HG02759 (cell line): Measurements from ENCODE around the gene MS4A10.
"Not testable (repeated sequence)": the region's sequence is repeated elsewhere in the genome, so short reads cannot be mapped to it uniquely, and the experiment has no call there.

Experiments
- ATAC-seq: cut with Tn5 transposase; IDR thresholded peaks from one replicate; pipeline ENCODE4 v1.9.1; 2021; ENCODE audit warnings: mild to moderate bottlenecking, moderate library complexity; ENCODE audit not compliant: unreplicated experiment

The MS4A10 gene

DNA sequence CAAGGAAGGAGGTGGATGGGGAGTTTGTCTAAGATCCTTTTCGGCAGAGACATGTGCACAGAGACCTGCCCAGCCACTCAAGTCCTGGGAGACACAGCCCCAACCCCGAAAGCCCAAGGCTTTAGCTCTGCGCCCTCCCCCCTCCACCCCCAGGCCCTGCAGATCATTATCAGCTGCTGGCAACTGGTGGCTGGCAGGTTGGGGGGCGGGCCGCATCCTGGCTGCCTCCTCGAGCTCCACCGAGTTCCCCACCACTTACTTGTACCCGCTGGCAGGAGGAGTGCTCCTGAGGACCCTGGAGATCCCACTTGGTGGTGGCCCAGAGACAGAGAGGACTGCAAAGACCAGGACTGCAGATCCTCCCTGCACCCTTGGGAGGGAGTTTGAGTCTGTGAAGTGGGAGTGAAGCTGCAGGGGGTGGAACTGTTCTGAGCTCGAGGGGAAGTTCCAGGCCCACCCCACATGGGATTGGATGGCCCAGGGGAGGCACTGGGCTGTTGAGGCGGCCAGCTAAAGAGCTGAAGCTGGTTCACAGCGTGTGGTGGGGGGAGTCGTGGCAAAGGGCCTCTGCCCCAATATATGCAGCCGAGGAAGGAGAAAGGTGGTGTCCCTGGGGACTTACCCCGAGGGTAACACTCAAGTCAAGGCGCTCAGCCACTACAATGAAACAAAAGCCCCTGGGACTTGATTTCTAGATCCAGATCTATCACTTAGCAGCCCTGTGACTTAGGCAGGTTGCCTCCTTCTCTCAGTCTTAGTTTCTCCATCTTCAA is 36.9 kb downstream of the MS4A10 start:
- ATAC-seq, result no peak

DNA sequence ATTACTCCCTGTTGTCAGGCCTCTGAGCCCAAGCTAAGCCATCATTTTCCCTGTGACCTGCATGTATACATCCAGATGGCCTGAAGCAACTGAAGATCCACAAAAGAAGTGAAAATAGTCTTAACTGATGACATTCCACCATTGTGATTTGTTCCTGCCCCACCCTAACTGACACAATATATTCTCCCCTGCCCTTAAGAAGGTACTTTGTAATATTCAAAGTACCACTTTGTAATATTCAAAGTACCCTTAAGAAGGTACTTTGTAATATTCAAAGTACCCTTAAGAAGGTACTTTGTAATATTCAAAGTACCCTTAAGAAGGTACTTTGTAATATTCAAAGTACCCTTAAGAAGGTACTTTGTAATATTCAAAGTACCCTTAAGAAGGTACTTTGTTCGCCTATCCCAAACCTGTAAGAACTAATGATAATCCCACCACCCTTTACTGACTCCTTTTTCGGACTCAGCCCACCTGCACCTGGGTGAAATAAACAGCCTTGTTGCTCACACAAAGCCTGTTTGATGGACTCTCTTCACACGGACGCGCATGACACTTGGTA is 38.7 kb downstream of the MS4A10 start:
- ATAC-seq, result not testable (repeated sequence)

DNA sequence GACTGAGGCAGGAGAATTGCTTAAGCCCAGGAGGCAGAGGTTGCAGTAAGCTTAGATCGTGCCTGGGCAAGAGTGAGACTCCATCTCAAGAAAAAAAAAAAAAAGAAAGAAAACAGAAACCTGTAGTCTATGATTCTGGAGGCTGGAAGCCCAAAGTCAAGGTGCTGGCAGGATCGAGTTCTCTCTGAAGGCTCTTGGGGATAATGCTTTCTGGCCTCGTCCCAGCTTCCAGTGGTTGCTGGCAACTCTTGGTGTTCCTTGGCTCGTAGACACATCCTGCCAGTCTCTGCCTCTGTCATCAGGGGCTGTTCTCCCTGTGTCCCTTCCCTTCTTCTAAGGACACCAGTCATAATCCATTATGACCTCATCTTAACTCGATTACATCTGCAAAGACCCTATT is 40.0 kb downstream of the MS4A10 start:
- no peak for ATAC-seq

DNA sequence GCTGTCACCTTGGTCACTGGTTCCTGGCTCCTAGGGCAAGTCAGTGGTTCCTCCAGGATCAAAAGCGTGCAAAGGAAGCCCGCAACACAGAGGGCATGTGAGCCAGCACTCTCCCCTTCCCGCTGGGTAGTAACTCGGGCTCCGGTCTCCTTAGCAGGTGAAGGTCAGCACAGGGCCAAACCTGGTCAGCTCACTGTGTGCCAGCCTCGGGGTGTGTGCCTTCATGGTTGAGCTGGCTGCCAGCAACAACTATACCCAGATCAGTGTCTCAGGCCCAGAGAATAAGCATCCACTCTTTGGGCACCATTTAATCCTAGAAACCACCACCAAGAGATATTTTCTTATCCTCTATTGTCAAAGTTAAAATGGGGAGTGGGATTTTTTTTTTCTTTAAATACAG is 40.7 kb downstream of the MS4A10 start:
- no peak for ATAC-seq

DNA sequence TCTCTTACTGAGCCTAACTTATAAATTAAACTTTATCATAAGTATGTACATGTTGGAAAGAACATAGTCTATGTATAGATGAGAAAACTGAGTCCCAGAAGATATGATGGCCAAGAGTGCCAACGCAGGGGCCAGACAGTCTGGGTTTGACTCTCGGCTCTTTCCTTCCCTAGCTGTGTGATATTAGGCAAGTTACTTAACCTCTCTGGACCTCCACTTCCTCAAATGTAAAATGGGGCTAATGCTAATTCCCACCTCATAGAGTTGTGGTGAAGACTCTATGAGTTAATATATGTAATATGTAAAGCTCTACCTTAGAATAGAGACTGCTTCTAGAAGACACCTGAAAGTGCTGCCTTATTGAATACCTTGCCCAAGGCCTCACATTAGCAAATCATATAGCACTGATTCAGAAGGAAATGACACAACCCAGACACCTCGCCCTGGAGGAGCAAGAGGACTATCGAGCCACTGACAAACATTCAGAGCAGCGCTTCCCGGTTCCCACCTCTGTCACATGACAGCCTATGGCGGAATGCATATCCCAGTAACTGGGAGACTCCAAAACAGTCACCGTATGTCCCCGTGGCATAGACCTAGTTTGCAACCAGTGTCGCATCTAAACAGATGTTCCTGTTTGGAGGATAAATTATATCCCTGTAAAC is 45.5 kb downstream of the MS4A10 start:
- peak; percentile 51 for ATAC-seq

DNA sequence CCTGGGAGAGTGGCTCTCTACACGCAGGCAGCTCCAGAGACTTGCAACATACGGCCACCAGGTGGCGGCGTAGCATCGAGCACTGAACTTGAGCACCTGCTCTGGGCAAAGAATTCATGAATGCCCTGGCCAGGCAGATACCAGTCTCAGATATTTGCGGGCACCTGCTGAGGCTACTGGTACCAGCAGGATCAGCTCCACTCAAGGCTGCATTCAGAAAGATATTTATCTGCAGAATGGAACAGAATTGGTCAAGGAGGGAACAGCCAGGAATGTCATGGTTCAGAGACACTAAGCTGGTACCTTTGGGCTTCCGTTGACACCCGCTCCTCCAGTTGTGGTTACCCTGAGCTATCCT is 46.0 kb downstream of the MS4A10 start:
- ATAC-seq, result peak; percentile 82

DNA sequence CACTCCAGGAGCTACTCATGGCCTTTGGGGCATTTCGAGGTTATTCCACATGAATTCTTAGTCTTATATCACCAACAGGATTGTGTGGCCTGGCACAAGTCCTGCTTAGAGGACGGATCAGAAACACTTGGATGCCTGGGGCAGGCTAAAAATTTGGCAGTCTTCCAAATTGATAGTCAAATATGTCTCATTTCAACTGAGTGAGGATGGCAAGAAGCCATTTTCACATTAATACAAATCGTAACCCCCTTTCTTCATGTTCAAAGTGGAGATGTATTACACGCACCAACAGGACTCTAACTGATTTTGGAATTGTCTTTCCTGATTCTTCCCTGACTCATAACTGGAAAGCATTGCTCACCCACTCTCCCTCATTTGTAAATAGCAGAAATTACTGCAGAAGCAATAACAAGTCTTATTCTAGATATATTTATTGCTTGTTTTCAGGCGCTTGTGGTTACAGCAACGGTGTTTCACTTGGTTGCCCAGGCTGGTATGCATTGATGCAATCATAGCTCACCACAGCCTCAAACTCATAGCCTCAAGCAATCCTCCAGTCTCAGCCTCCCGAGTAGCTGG is 46.5 kb downstream of the MS4A10 start:
- no peak for ATAC-seq

DNA sequence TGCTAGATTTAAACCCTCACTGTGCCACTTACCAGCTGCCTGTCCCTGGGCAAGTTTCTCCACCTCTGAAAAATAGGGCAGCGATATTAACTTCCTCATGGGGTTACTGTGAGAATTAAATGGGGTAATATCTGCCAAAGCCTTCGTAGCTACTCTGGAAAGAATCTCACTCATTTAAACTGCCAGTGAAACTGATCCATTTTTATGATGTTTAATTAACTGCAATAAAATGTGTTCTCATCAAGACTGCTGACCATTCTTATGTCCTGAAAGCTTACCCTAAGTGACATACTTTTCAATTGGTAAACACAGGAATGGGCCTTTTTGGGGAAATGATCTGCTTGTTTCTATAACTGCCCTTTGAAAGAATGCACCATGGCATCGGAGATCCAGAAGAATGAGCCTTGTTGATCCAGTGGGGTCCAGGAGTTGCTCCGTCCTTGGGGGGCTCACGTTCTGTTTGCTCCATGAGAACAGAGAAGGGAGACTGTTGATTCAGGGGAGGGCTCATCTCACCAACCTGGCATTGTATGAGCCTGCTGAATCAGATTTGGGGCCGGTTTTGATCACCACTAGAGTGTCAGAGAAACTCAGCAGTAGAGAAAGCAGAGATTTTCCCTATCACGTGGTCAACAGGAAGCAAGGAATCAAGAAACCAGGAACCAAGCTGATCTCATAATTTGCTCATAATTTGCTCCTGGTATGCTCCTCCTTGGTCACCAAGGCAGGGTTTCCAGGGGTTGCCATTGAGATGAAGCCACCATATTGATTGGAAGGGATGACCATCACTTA is 49.8 kb downstream of the MS4A10 start:
- ATAC-seq, result no peak

DNA sequence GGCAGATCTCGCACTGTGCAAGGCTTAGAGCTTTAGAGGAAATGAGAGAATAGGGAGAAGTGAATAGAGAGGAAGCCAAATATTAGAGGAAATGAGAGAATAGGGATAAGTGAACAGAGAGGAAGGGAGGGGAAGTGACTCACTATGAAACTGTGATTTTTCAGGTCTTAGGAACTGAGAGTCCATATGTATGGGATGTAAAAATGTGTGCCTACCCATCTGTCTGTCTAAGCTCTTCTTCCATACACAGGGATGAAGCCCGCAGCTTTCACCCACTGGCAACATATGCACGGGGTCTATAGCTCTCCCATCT is 50.4 kb downstream of the MS4A10 start:
- no peak for ATAC-seq

DNA sequence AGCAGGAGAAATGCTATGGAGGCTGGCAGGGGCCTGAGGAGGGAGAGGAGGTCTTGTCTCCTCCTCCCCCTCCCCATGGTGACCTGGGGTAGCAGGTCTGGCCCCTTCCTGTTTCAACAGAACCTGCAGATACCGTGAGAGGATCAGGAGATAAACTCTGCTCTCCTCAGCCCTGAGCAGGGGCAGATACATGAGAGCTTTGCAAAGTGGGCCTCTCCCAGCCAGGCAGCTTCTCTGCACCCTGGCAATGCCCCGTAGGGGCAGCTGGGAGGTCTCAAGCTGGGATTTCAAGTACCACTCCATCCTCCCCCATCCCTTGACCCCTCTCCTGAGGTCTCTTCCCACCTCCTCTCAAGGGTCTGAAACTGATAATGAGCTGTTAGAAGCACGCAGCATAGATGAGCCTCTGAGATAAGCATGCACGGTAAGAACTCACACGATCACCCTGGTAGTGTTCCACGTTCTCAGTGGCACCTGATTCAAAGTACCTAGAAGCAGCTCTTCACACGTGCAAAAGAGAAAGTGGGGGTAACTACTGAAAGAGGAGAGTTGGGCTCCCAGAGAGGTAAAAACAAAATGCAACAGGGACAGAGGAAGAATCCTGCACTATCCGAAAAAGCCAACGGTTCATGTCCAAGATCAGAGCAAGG is 51.9 kb downstream of the MS4A10 start:
- ATAC-seq, result no peak

DNA sequence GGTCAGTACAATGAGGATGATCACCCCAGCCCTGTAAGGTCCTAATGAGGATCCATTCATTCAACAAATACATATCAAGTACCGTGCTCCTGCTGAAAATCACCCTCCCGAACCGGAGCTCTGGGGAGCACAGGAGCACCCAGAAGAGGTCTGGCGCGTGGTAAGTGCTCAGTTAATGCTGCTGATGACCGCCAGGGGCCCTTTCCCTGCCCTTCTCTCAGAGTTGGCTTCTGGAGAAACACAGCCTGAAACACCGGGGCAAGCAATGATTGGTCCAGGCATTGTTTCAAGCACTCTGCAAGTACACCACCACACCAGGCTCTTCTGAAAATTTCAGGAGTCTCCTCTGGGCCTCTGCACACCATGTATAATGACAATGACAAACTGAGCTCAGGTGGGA is 53.0 kb downstream of the MS4A10 start:
- no peak for ATAC-seq

DNA sequence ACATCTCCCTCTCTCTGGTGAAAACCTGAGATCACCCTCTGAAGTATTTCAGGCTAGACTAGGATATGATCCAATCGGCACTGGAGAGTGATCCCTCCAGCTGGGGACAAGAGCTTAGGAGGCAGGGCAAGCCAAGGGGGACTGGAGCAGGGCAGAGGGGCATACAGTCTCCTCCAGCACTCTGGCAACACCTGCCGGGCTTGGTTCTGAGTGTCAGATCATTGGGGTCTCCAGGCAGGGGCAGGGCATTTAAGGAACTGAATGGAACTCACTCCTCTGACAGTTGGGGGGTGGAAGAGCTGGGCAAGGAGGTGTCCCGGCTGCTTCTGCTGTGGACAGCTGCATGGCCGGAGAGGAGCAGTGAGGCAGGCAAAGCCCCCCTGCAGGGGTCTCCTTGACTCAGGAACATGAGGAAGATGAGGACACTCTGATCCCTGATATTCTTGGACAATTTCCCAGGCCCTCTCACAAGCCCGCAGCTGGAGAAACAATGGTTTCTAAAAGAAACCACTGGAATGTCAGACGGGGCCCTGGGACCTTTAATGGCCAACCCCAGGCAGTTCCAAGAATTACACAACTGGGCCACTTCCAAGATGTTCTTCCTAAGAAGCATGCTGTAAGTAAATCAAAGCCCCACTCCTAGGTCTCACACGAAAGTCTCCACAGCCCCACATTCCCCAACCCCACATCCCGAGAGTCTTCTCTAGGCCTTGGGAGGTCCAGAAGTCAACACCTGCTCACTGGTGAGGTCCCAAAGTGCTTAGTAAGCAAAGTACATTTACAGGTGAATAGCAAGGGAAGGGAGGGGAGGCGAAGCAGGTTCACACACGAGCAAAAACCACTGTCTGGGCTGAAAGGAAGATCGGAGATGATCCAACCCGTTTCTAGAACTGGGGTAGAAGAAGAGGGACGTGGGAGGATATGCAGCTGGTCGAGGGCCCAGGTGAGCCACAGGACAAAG is 55.6 kb downstream of the MS4A10 start:
- no peak for ATAC-seq

DNA sequence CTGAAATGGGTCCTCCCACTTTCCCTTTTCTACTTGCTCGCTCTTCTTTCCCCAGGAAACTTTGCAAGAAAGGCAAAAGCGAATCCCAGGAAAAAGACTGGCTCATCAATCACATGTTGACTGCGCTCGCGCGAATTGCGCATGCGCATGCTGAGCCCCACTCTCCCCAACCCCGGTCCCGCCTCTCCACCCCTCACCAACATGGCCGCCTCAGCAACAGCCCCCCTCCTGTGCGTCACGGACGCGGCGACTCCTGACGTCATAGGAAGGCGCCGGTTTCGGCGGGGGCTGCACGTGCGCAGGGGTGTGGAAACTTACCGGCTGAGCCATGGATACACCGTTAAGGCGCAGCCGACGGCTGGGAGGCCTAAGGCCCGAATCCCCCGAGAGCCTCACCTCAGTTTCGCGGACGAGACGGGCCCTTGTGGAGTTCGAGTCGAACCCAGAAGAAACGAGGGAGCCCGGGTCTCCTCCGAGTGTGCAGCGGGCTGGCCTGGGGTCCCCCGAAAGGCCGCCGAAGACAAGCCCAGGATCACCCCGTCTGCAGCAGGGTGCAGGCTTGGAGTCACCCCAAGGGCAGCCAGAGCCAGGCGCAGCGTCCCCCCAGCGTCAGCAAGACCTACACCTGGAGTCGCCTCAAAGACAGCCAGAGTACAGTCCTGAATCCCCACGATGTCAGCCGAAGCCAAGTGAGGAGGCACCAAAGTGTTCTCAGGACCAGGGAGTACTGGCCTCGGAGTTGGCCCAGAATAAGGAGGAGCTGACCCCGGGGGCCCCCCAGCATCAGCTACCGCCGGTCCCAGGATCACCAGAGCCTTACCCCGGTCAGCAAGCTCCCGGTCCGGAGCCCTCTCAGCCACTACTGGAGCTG is 56.9 kb downstream of the MS4A10 start, which contains the start of gene CCDC86:
CCDC86 (plus strand) TSS at position 317 of the 871 bp plus-strand sequence; CDS start at position 329, 12 bp downstream.
- peak; percentile 87 for ATAC-seq

DNA sequence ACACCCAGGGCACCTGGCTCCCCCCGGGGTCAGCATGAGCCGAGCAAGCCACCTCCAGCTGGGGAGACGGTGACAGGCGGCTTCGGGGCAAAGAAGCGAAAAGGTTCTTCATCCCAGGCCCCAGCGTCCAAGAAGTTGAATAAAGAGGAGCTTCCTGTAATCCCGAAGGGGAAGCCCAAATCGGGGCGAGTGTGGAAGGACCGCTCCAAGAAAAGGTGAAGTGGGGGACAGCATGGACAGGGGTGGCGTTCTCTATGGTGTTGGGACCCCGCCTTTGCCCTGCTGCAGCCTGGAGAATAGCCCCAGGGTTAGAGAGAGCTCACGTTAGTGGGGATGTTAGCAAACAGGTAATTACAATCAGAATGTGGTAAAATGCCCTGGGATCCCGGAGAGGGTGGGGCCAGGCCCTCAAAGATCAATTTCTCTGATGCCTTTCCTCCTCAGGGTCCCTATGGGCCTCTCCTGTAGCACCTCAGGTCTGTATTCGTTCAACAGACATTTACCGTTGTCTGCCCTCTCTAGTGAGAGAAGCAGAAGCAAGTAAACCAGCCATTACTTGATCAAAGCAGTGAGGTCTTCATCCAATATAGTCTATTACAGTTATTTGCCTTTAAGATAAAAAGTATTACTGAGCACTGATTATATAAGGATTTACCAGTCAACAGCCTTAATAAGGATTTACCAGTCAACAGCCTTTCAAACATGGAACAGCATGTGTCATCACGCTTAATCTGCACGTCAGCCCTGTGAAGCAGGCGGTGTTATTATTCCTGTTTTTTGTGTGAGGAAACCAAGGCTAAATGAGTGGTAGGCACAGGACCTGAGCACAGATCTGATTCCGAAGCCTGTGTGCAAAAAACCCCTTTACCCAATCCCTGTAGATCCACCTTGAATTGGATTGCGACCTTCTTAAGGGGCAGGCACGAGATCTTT is 57.8 kb downstream of the MS4A10 start:
- ATAC-seq, result no peak

DNA sequence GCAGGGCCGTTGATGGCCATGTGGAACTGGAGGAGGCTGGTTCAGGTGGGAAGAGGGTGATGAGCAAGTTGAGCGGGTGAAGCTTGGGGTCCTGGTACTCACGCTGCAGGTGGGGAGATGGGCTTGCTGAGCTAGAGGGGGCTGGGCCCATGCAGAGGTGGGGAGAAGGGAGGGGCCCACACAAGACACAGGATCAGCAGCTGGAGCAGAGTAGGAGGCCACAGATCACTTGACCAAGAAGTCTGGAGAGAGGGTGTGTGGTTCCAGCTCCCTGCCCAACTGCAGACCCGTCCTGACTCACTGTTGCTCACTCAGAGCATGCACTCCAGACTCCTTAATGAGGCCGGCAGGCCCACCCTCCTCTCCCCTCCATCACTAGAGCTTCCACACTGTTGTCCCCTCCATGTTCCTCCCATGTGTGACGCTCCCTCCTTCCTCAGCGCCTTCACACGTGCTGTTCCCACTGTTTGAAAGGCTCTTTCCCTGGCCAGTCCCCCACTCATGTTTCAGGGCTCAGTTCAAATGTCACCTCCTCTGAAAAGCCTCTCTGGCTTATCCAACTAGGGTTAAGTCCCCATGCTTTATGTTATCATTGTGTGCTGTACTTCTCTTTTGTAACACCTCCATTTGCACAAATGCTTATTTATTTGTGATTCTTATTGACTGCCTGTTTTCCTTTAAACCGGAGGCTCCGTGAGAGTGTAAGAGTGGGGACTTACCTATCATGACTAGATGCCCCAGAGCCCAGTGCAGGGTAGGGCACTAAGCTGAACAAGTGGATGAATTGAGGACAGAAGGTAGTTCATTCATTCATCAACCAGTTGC is 59.1 kb downstream of the MS4A10 start:
- no peak for ATAC-seq

DNA sequence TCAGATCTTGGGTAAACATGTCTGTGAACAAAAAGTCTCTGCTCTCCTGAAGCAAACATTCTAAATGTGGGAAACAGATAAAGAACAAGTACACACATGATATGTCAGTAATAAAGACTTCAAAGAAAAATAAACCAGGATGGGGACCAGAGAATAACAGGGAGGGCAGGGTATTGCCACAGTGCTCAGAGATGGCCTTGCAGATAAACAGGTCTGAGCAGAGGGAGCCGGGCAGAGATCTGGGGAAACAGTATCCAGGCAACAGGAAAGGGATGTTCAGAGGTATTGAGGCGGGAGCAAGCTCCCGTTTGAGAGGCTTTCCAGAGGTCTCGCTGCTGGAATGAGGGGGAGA is 59.7 kb downstream of the MS4A10 start:
- ATAC-seq, result no peak

DNA sequence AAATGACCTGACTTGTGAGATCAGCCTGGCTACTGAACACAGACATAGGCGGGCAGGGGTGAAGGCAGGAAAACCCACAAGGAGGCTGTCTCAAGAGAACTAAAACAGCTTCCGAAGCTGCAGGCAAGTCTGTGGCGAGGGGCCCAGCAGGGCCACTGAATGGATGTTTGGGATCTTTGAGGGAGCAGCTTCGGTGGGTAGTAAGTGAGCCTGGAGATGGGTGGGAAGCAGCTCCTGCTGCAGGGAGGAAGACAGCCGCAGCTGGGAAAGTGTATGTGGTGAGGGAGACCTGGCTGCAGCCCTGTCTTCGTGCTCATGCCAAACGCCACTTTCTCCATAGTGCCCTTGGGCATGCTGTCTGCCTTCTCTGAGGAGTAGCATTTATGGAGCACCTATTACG is 60.2 kb downstream of the MS4A10 start:
- ATAC-seq, result no peak
